Type B pancreatic cell (in vitro differentiated cells): ENCODE data around the gene GINS1. TPM values are rescaled to one million over a fixed set of nuclear protein-coding genes. Genes with fewer than 3 reads are reported as not detected.

Experiments
- DNase-seq: peaks from one replicate; pipeline ENCODE4 v3.0.0; 2021; ENCODE audit warnings: mixed read lengths; ENCODE audit not compliant: unreplicated experiment; ENCODE audit errors: extremely low spot score
- H3K27ac Mint-ChIP-seq: 2 replicates; pipeline ENCODE4 v1.8.0; 2021; ENCODE audit warnings: mild to moderate bottlenecking, mixed read lengths
- H3K27me3 Mint-ChIP-seq: 2 replicates; pipeline ENCODE4 v1.8.0; 2021; ENCODE audit warnings: mixed read lengths
- H3K36me3 Mint-ChIP-seq: 2 replicates; pipeline ENCODE4 v1.8.0; 2021; ENCODE audit warnings: mixed read lengths
- H3K4me1 Mint-ChIP-seq: one replicate; pipeline ENCODE4 v1.8.0; 2021; ENCODE audit warnings: mixed read lengths; ENCODE audit not compliant: unreplicated experiment
- H3K4me3 Mint-ChIP-seq: 2 replicates; pipeline ENCODE4 v1.8.0; 2021; ENCODE audit warnings: mild to moderate bottlenecking, mixed read lengths
- H3K9me3 Mint-ChIP-seq: 2 replicates; pipeline ENCODE4 v1.8.0; 2021; ENCODE audit warnings: mixed read lengths
- CTCF ChIP-seq: fragments of 200-600 bp; sonication (generic); conservative IDR thresholded peaks from 2 replicates; pipeline ENCODE4 v1.5.0; 2021; ENCODE audit warnings: antibody characterized with exemption, mild to moderate bottlenecking
- total RNA-seq: library from RNA; stranded (reverse); gene quantifications from 2 replicates; pipeline ENCODE4 v1.2.1, GENCODE V29; 2021; ENCODE audit warnings: low replicate concordance

GINS1 gene
- total RNA-seq, 1 donor from 2014 or later, result 30.2 TPM

GRCh38 chr20:25483431-25484132, 76.1 kb downstream of the GINS1 start:
- no peaks in the 10 kb centered on the region for H3K27me3 Mint-ChIP-seq
- no peak overlapping the region for H3K27ac Mint-ChIP-seq
- peaks cover 5% of the 10 kb centered on the region for H3K4me1 Mint-ChIP-seq
- no peak for TF ChIP-seq CTCF
- DNase-seq, result no peak
- no peak overlapping the region for H3K4me3 Mint-ChIP-seq
- peaks cover 4% of the 10 kb centered on the region for H3K36me3 Mint-ChIP-seq
- H3K9me3 Mint-ChIP-seq, result no peaks in the 10 kb centered on the region

- H3K36me3 Mint-ChIP-seq, result no peaks in the 10 kb centered on the region
- no peak for TF ChIP-seq CTCF
- no peaks in the 10 kb centered on the region for H3K27me3 Mint-ChIP-seq
- H3K27ac Mint-ChIP-seq, result no peak overlapping the region
- no peak for DNase-seq
- no peak overlapping the region for H3K4me3 Mint-ChIP-seq
- H3K4me1 Mint-ChIP-seq, result peaks cover 5% of the 10 kb centered on the region
- no peaks in the 10 kb centered on the region for H3K9me3 Mint-ChIP-seq
Observed at GRCh38 chr20:25484224-25484846, 76.9 kb downstream of the GINS1 start.

GRCh38 chr20:25484911-25485511, 77.5 kb downstream of the GINS1 start:
- Mint-ChIP-seq H3K27ac (no peak overlapping the region), H3K9me3 (no peaks in the 10 kb centered on the region), H3K4me3 (no peak overlapping the region), H3K27me3 (no peaks in the 10 kb centered on the region), H3K4me1 (peaks cover 5% of the 10 kb centered on the region), H3K36me3 (no peaks in the 10 kb centered on the region)
- DNase-seq, result no peak
- no peak for TF ChIP-seq CTCF

- no peaks in the 10 kb centered on the region for H3K27me3 Mint-ChIP-seq
Observed at GRCh38 chr20:25485872-25486271, 78.4 kb downstream of the GINS1 start.

GRCh38 chr20:25486377-25486776, 78.9 kb downstream of the GINS1 start:
- H3K4me1 Mint-ChIP-seq, result peaks cover 5% of the 10 kb centered on the region
- no peaks in the 10 kb centered on the region for H3K36me3 Mint-ChIP-seq
- TF ChIP-seq CTCF, result no peak
- DNase-seq, result no peak
- peak overlapping the region; percentile 11 for H3K27ac Mint-ChIP-seq
- no peak overlapping the region for H3K4me3 Mint-ChIP-seq
- H3K27me3 Mint-ChIP-seq, result no peaks in the 10 kb centered on the region
- no peaks in the 10 kb centered on the region for H3K9me3 Mint-ChIP-seq

More at GRCh38 chr20:25485872-25486271, 78.4 kb downstream of the GINS1 start:
- Mint-ChIP-seq H3K9me3 (no peaks in the 10 kb centered on the region), H3K27ac (no peak overlapping the region), H3K36me3 (no peaks in the 10 kb centered on the region), H3K4me1 (peaks cover 5% of the 10 kb centered on the region), H3K4me3 (no peak overlapping the region)
- no peak for DNase-seq
- TF ChIP-seq CTCF, result no peak
